Naive B cell (primary cell): ENCODE measurements around the gene MAPRE2. TPM values are rescaled to one million over a fixed set of nuclear protein-coding genes. Genes with fewer than 3 reads are reported as not detected.

Experiments
- ATAC-seq, 2 donors: fragments of 150-1000 bp; cut with Tn5 transposase; 2 replicates each; pipeline ENCODE4 v1.10.0; 2021; ENCODE audit warnings: low read depth in 2 of 2, mild to moderate bottlenecking in 2 of 2, moderate library complexity in 2 of 2
- DNase-seq: peaks from one replicate; pipeline ENCODE4 v3.0.0; 2022
- H3K27ac Mint-ChIP-seq, 6 donors: one replicate each; pipeline ENCODE4 v1.8.0; 2020 to 2022; ENCODE audit warnings: mild to moderate bottlenecking in 6 of 6, mixed read lengths in 6 of 6, moderate library complexity in 5 of 6, inconsistent platforms in 2 of 6
- H3K27me3 Mint-ChIP-seq, 3 donors: one replicate each; pipeline ENCODE4 v1.8.0; 2021 to 2022; ENCODE audit warnings: mixed read lengths in 3 of 3, mild to moderate bottlenecking in 1 of 3
- H3K36me3 Mint-ChIP-seq, 2 donors: one replicate each; pipeline ENCODE4 v1.8.0; 2020 to 2022; ENCODE audit warnings: mixed read lengths in 2 of 2, inconsistent platforms in 1 of 2, mild to moderate bottlenecking in 1 of 2
- H3K4me1 Mint-ChIP-seq, 3 donors: one replicate each; pipeline ENCODE4 v1.8.0; 2020 to 2022; ENCODE audit warnings: mixed read lengths in 3 of 3, inconsistent platforms in 1 of 3, mild to moderate bottlenecking in 1 of 3, moderate library complexity in 1 of 3
- H3K4me3 Mint-ChIP-seq, 8 donors: one replicate each; pipeline ENCODE4 v1.8.0; 2020 to 2022; ENCODE audit warnings: mild to moderate bottlenecking in 8 of 8, mixed read lengths in 8 of 8, moderate library complexity in 8 of 8, inconsistent platforms in 2 of 8
- H3K9me3 Mint-ChIP-seq, 7 donors: one replicate each; pipeline ENCODE4 v1.8.0; 2020 to 2022; ENCODE audit warnings: mixed read lengths in 7 of 7, mild to moderate bottlenecking in 5 of 7, inconsistent platforms in 2 of 7, moderate library complexity in 1 of 7
- polyA plus RNA-seq, 6 donors: library from polyadenylated mRNA; unstranded; fragments of 300-500 nt; fragmentation: Illumina TruSeq; gene quantifications; one replicate each; pipeline ENCODE4 v1.2.3, GENCODE V29; 2021; ENCODE audit warnings: low read depth in 6 of 6

Gene MAPRE2
- polyA plus RNA-seq, 6 donors from 2014 or later: 99.3 to 132 (median 105) TPM

GRCh38 chr18:35131387-35132020 lies 90.3 kb downstream of the MAPRE2 start:
- DNase-seq (no peak), ATAC-seq (no peak)
- Mint-ChIP-seq H3K4me1 (peaks cover 6 to 12% (median 10%) of the 10 kb centered on the region in 3 donors), H3K4me3 (peak overlapping the region in 1 of 8 donors; percentile 60), H3K27me3 (no peaks in the 10 kb centered on the region), H3K27ac (peak overlapping the region in 4 of 6 donors; percentile 42 to 75 (median 46)), H3K36me3 (peaks cover 54 to 57% of the 10 kb centered on the region in 2 donors), H3K9me3 (no peaks in the 10 kb centered on the region)

GRCh38 chr18:35132021-35132902 lies 91.0 kb downstream of the MAPRE2 start:
- peaks cover 6 to 12% (median 10%) of the 10 kb centered on the region in 3 donors for H3K4me1 Mint-ChIP-seq
- DNase-seq: no peak
- H3K9me3 Mint-ChIP-seq: no peaks in the 10 kb centered on the region
- H3K27me3 Mint-ChIP-seq: no peaks in the 10 kb centered on the region
- H3K36me3 Mint-ChIP-seq: peaks cover 54 to 59% of the 10 kb centered on the region in 2 donors
- ATAC-seq: no peak
- peak overlapping the region in 4 of 6 donors; percentile 3 to 50 (median 30) for H3K27ac Mint-ChIP-seq
- H3K4me3 Mint-ChIP-seq: no peak overlapping the region

GRCh38 chr18:35134190-35134730 lies 93.0 kb downstream of the MAPRE2 start:
- peaks cover 4 to 22% (median 12%) of the 10 kb centered on the region in 3 donors for H3K4me1 Mint-ChIP-seq
- DNase-seq (no peak), ATAC-seq (no peak)
- no peaks in the 10 kb centered on the region for H3K9me3 Mint-ChIP-seq
- peaks cover 47 to 68% of the 10 kb centered on the region in 2 donors for H3K36me3 Mint-ChIP-seq
- no peak overlapping the region for H3K4me3 Mint-ChIP-seq
- H3K27ac Mint-ChIP-seq: peak overlapping the region in 2 of 6 donors; percentile 26 to 61
- H3K27me3 Mint-ChIP-seq: no peaks in the 10 kb centered on the region

DNA sequence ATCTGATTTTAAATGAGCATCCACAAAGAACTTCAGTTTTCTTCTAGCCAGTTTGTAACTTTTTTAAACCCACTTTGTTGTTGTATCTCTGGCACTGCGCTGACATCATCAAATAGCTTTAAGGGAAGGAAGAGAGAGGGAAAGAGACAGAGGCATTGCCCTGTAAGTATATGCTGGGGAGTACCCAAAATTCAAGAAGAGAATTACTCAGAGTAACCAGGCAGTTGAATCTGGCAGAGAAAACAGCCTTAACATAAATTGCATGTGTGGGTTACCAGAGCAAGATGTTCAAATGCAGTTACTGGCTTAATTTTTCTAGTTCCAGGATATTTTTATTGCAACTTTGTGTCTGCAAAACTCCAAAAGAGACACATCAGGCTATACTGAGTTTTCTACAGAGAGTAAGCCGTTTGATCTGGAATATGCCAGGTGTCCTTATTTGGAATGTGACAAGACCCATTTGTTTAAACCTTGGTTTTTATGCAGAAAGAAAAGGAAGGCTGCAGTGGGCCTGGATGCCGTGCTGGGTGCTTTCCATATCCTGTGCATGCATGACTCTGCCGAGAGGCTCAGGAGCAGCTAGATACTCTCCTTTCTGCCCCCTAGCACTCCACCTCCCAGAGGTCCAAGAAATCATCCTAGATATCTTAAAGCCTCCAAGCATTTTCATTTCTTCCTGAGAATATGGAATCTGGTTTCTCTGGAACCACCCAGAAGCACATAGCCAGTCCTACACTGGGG lies 93.7 kb downstream of the MAPRE2 start:
- H3K4me1 Mint-ChIP-seq: peaks cover 6 to 26% (median 16%) of the 10 kb centered on the region in 3 donors
- ATAC-seq (no peak), DNase-seq (no peak)
- H3K27ac Mint-ChIP-seq: peak overlapping the region in 2 of 6 donors; percentile 11 to 26
- H3K9me3 Mint-ChIP-seq: no peaks in the 10 kb centered on the region
- H3K27me3 Mint-ChIP-seq: no peaks in the 10 kb centered on the region
- H3K4me3 Mint-ChIP-seq: no peak overlapping the region
- peaks cover 46 to 67% of the 10 kb centered on the region in 2 donors for H3K36me3 Mint-ChIP-seq

GRCh38 chr18:35136248-35136647 lies 95.0 kb downstream of the MAPRE2 start:
- peaks cover 52 to 75% of the 10 kb centered on the region in 2 donors for H3K36me3 Mint-ChIP-seq
- no peaks in the 10 kb centered on the region for H3K9me3 Mint-ChIP-seq

DNA sequence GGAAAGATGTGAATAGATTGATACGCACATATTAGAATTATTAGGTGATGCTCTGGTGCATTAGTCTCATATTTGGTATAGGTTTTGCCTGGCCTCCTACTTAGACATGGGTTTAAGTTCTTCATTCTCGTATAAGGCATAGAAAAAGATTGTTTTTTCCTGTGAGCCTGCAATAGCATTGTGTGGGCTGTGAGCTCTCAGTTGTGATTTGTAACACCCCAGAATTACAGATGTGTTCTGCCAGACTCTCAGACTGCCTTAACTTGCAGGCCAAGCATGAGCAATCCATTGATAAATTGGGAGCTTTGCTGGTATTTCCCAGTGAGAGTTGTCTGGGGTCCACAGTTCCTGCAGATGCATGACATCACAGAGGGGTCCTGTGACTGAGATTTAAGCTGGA lies 95.7 kb downstream of the MAPRE2 start:
- no peak for DNase-seq
- H3K4me1 Mint-ChIP-seq: peaks cover 24 to 35% (median 33%) of the 10 kb centered on the region in 3 donors
- no peak for ATAC-seq
- no peaks in the 10 kb centered on the region for H3K27me3 Mint-ChIP-seq
- no peak overlapping the region for H3K4me3 Mint-ChIP-seq
- H3K27ac Mint-ChIP-seq: peak overlapping the region in 4 of 6 donors; percentile 15 to 64 (median 30)
- H3K36me3 Mint-ChIP-seq: peaks cover 46 to 69% of the 10 kb centered on the region in 2 donors
- H3K9me3 Mint-ChIP-seq: no peaks in the 10 kb centered on the region

More at GRCh38 chr18:35136248-35136647, 95.0 kb downstream of the MAPRE2 start:
- Mint-ChIP-seq H3K27me3 (no peaks in the 10 kb centered on the region), H3K27ac (peak overlapping the region in 5 of 6 donors; percentile 28 to 89 (median 32)), H3K4me1 (peaks cover 19 to 33% (median 29%) of the 10 kb centered on the region in 3 donors), H3K4me3 (peak overlapping the region in 1 of 8 donors; percentile 66)
- ATAC-seq (no peak), DNase-seq (no peak)

DNA sequence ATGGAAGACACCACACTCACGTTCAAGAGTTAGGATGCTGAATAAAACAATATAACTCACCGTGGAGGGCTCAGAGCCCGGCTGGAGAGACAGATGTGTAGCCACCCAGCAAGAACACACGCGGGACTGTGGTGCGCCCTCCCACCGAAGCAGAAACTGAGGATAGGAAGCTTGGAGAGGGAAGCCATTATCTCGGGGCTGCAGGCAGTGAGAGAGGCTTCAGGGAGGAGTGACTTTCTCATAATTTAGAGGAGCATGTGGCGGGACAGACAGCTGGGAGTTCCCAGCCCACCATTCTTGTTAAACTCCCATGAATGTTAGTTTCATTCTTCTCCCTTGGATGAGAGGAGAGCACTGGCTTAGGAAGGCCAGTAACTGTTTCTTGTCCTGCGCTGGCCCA lies 96.4 kb downstream of the MAPRE2 start:
- H3K36me3 Mint-ChIP-seq: peaks cover 41 to 62% of the 10 kb centered on the region in 2 donors
- H3K4me3 Mint-ChIP-seq: no peak overlapping the region
- peak overlapping the region in 5 of 6 donors; percentile 5 to 76 (median 20) for H3K27ac Mint-ChIP-seq
- peaks cover 32 to 43% (median 41%) of the 10 kb centered on the region in 3 donors for H3K4me1 Mint-ChIP-seq
- H3K9me3 Mint-ChIP-seq: no peaks in the 10 kb centered on the region
- no peak for ATAC-seq
- no peak for DNase-seq
- no peaks in the 10 kb centered on the region for H3K27me3 Mint-ChIP-seq

DNA sequence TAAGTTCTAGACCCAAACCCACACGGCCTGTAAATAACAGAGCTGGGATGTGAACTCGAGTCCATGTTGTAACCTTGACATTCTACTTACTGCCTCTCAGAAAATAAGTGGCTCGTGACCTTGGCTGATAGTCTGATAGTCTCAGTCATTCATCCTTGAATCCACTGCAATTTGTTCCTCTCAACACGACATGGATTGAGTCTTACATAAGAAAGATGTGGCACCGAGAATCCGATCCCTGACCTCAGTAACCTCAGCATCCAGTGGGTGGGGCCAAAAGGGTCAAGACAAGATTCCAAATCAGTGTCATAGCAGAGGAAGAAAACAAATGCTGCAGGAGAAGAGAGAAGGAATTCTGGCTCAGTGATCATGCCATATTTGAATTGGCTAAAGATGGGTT lies 97.6 kb downstream of the MAPRE2 start:
- Mint-ChIP-seq H3K27me3 (no peaks in the 10 kb centered on the region), H3K4me1 (peaks cover 35 to 45% (median 44%) of the 10 kb centered on the region in 3 donors), H3K27ac (peak overlapping the region in 2 of 6 donors; percentile 5 to 61), H3K4me3 (no peak overlapping the region), H3K9me3 (no peaks in the 10 kb centered on the region), H3K36me3 (peaks cover 37 to 58% of the 10 kb centered on the region in 2 donors)
- no peak for DNase-seq
- ATAC-seq: no peak

- Mint-ChIP-seq H3K27me3 (no peaks in the 10 kb centered on the region), H3K36me3 (peaks cover 34 to 56% of the 10 kb centered on the region in 2 donors), H3K27ac (peak overlapping the region in 3 of 6 donors; percentile 12 to 75 (median 36)), H3K9me3 (no peaks in the 10 kb centered on the region), H3K4me3 (peak overlapping the region in 1 of 8 donors; percentile 16), H3K4me1 (peaks cover 35 to 50% (median 44%) of the 10 kb centered on the region in 3 donors)
- DNase-seq (no peak), ATAC-seq (no peak)
These were observed 98.3 kb downstream of the MAPRE2 start for GRCh38 chr18:35139517-35139916.

DNA sequence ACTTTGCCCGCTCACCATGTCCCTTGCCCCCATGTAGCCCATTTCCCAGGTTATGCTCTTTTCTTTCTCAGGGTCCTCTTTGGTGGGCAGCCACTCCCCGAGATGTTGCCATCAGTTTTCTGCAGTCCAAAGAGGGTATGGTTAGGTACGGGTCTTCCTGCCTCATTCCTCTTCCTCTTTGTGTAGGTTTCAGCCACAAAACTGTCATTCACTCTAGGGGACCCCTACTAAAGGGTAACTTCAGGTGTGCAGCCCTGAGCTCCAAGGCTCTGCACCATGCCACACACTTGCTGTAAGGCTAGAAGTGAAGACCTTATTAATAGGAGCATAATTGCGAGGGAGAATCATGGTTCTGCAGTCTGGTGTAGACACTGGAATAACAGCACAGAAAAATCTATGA lies 99.9 kb downstream of the MAPRE2 start:
- H3K9me3 Mint-ChIP-seq: peaks cover 0 to under 1% (median 0%) of the 10 kb centered on the region in 7 donors
- H3K4me1 Mint-ChIP-seq: peaks cover 35 to 50% (median 44%) of the 10 kb centered on the region in 3 donors
- H3K27me3 Mint-ChIP-seq: no peaks in the 10 kb centered on the region
- no peak for DNase-seq
- H3K4me3 Mint-ChIP-seq: peak overlapping the region in 4 of 8 donors; percentile 5 to 75 (median 28)
- H3K27ac Mint-ChIP-seq: peak overlapping the region; percentile 12 to 88 (median 60)
- H3K36me3 Mint-ChIP-seq: peaks cover 25 to 43% of the 10 kb centered on the region in 2 donors
- peak; percentile 73 for ATAC-seq

GRCh38 chr18:35141567-35142274 lies 100.5 kb downstream of the MAPRE2 start:
- H3K36me3 Mint-ChIP-seq: peaks cover 25 to 37% of the 10 kb centered on the region in 2 donors
- DNase-seq (no peak), ATAC-seq (peak; percentile 15 to 33)
- no peaks in the 10 kb centered on the region for H3K27me3 Mint-ChIP-seq
- peaks cover 0 to 3% (median 0%) of the 10 kb centered on the region in 7 donors for H3K9me3 Mint-ChIP-seq
- H3K27ac Mint-ChIP-seq: peak overlapping the region in 5 of 6 donors; percentile 32 to 91 (median 87)
- H3K4me1 Mint-ChIP-seq: peaks cover 31 to 46% (median 44%) of the 10 kb centered on the region in 3 donors
- peak overlapping the region in 6 of 8 donors; percentile 23 to 77 (median 58) for H3K4me3 Mint-ChIP-seq

GRCh38 chr18:35142275-35142615 lies 101.0 kb downstream of the MAPRE2 start:
- peaks cover 0 to 3% (median 0%) of the 10 kb centered on the region in 7 donors for H3K9me3 Mint-ChIP-seq
- ATAC-seq (peak in 1 of 2 donors; percentile 14), DNase-seq (no peak)
- peak overlapping the region; percentile 32 to 91 (median 85) for H3K27ac Mint-ChIP-seq
- peaks cover 31 to 46% (median 46%) of the 10 kb centered on the region in 3 donors for H3K4me1 Mint-ChIP-seq
- peak overlapping the region in 5 of 8 donors; percentile 23 to 77 (median 68) for H3K4me3 Mint-ChIP-seq
- peaks cover 25 to 37% of the 10 kb centered on the region in 2 donors for H3K36me3 Mint-ChIP-seq
- no peaks in the 10 kb centered on the region for H3K27me3 Mint-ChIP-seq
